SK-N-SH (cell line): Measurements from ENCODE around the gene KCNA10. TPM values are rescaled to one million over a fixed set of nuclear protein-coding genes. Genes with fewer than 3 reads are reported as not detected.

Experiments
- CTCF ChIA-PET: fragments of 300-600, 350-600 bp; formaldehyde crosslinking; extraction: SDS; loops from one replicate; lab custom pipeline; 2021; lab: Yijun Ruan, JAX
- POLR2A ChIA-PET: fragments of 350-600 bp; sonication (Branson Sonifier 250); formaldehyde crosslinking; extraction: SDS; loops from one replicate; lab custom pipeline; 2020; ENCODE audit warnings: antibody characterized with exemption, inconsistent platforms; lab: Yijun Ruan, JAX
- DNase-seq: peaks from one replicate; pipeline ENCODE4 v3.0.0; 2012
- H2AFZ ChIP-seq: fragments of 200-600 bp; sonication (generic); 2 replicates; pipeline ENCODE4 v1.8.1; 2016; ENCODE audit warnings: antibody characterized with exemption, mild to moderate bottlenecking, low read depth
- H3F3A ChIP-seq: fragments of 200-600 bp; sonication (generic); replicated peaks from 2 replicates; pipeline ENCODE3; 2016; ENCODE audit warnings: antibody characterized with exemption, mild to moderate bottlenecking; ENCODE audit not compliant: insufficient read depth
- H3K27ac ChIP-seq, 2 experiments: fragments of 200-500 bp in 1 of 2; fragments of 200-600 bp in 1 of 2; sonication (Bioruptor generic) in 1 of 2; sonication (generic), shearing (Covaris generic) in 1 of 2; 2 replicates each; pipeline versions ENCODE4 v1.5.1 to v1.6.1; 2014 to 2016; ENCODE audit warnings: low read depth in 2 of 2, inconsistent platforms in 1 of 2, low read length in 1 of 2, mild to moderate bottlenecking in 1 of 2, mixed read lengths in 1 of 2
- H3K27me3 ChIP-seq: fragments of 200-600 bp; sonication (generic), shearing (Covaris generic); 2 replicates; pipeline ENCODE4 v1.6.1; 2016; ENCODE audit warnings: mixed run types; ENCODE audit not compliant: insufficient read depth
- H3K36me3 ChIP-seq, 2 experiments: fragments of 200-500 bp in 1 of 2; fragments of 200-600 bp in 1 of 2; sonication (Bioruptor generic) in 1 of 2; sonication (generic) in 1 of 2; replicated peaks in 1 of 2; 2 replicates each; pipeline versions ENCODE3 to v1.5.1; 2014 to 2016; ENCODE audit warnings: low read length in 1 of 2, mild to moderate bottlenecking in 1 of 2; ENCODE audit not compliant: insufficient read depth in 2 of 2, control insufficient read depth in 1 of 2
- H3K4me1 ChIP-seq, 2 experiments: fragments of 200-500 bp in 1 of 2; fragments of 200-600 bp in 1 of 2; sonication (Bioruptor generic) in 1 of 2; sonication (generic), shearing (Covaris generic) in 1 of 2; 2 replicates each; pipeline versions ENCODE4 v1.5.1 to v1.6.1; 2014 to 2016; ENCODE audit warnings: low read depth in 1 of 2, low read length in 1 of 2, mixed run types in 1 of 2; ENCODE audit not compliant: insufficient read depth in 2 of 2, control insufficient read depth in 1 of 2
- H3K4me2 ChIP-seq: fragments of 200-600 bp; sonication (generic), shearing (Covaris generic); 2 replicates; pipeline ENCODE4 v1.6.1; 2017; ENCODE audit warnings: mixed run types
- H3K4me3 ChIP-seq, 2 experiments: fragments of 200-500 bp in 1 of 2; fragments of 200-600 bp in 1 of 2; sonication (Bioruptor generic) in 1 of 2; sonication (generic), shearing (Covaris generic) in 1 of 2; 2 replicates each; pipeline versions ENCODE4 v1.5.1 to v1.8.1; 2014 to 2016; ENCODE audit warnings: low read depth in 2 of 2, inconsistent platforms in 1 of 2, low read length in 1 of 2, mild to moderate bottlenecking in 1 of 2, mixed read lengths in 1 of 2, moderate library complexity in 1 of 2
- H3K79me2 ChIP-seq: fragments of 200-600 bp; sonication (generic); 2 replicates; pipeline ENCODE4 v1.8.1; 2017; ENCODE audit warnings: mild to moderate bottlenecking; ENCODE audit not compliant: insufficient read depth
- H3K9ac ChIP-seq: fragments of 200-600 bp; sonication (generic); 2 replicates; pipeline ENCODE4 v1.6.1; 2017; ENCODE audit warnings: mixed run types
- H3K9me2 ChIP-seq: fragments of 200-600 bp; sonication (generic); 2 replicates; pipeline ENCODE4 v1.6.1; 2017; ENCODE audit warnings: mixed run types
- H3K9me3 ChIP-seq: fragments of 200-600 bp; sonication (generic); 2 replicates; pipeline ENCODE4 v1.6.1; 2017; ENCODE audit warnings: mixed run types, mild to moderate bottlenecking, moderate library complexity
- H4K20me1 ChIP-seq: fragments of 200-600 bp; sonication (generic); 2 replicates; pipeline ENCODE4 v1.6.1; 2017; ENCODE audit warnings: mild to moderate bottlenecking, mixed run types; ENCODE audit not compliant: insufficient read depth
- CHD2 ChIP-seq: fragments of 150-350 bp; IDR thresholded peaks from 2 replicates; pipeline ENCODE4 v1.6.1; 2018; ENCODE audit warnings: low read length; ENCODE audit not compliant: partially characterized antibody
- EZH2phosphoT487 ChIP-seq: fragments of 200-600 bp; sonication (generic); IDR thresholded peaks from 2 replicates; pipeline ENCODE4 v1.6.1; 2017; ENCODE audit warnings: low read depth, mixed run types, mild to moderate bottlenecking, antibody characterized with exemption, moderate library complexity, borderline replicate concordance
- FOXM1 ChIP-seq: IDR thresholded peaks from 2 replicates; pipeline ENCODE4 v1.4.0; 2012; ENCODE audit warnings: low read depth, mild to moderate bottlenecking
- GATA2 ChIP-seq: sonication (generic); formaldehyde crosslinking; IDR thresholded peaks from 2 replicates; pipeline ENCODE4 v1.5.0; 2020; ENCODE audit warnings: mild to moderate bottlenecking, missing genetic modification reagents
- IRF3 ChIP-seq: fragments of 150-350 bp; IDR thresholded peaks from 2 replicates; pipeline ENCODE4 v1.6.1; 2016; ENCODE audit warnings: mild to moderate bottlenecking, low read depth, low read length
- JUND ChIP-seq: IDR thresholded peaks from 2 replicates; pipeline ENCODE4 v1.4.0; 2012
- MAX ChIP-seq: IDR thresholded peaks from 2 replicates; pipeline ENCODE4 v1.4.0; 2012; ENCODE audit warnings: low read depth
- MEF2A ChIP-seq: IDR thresholded peaks from 2 replicates; pipeline ENCODE4 v1.4.0; 2012; ENCODE audit warnings: low read depth, borderline replicate concordance
- NRF1 ChIP-seq: IDR thresholded peaks from 2 replicates; pipeline ENCODE4 v1.6.1; 2012; ENCODE audit warnings: low read depth, mild to moderate bottlenecking, low read length
- POLR2AphosphoS5 ChIP-seq: IDR thresholded peaks from 2 replicates; pipeline ENCODE4 v1.6.1; 2012; ENCODE audit warnings: low read depth, low read length
- RCOR1 ChIP-seq: fragments of 150-350 bp; IDR thresholded peaks from 2 replicates; pipeline ENCODE4 v1.6.1; 2017; ENCODE audit warnings: antibody characterized with exemption, low read length
- RXRA ChIP-seq: IDR thresholded peaks from 2 replicates; pipeline ENCODE4 v1.4.0; 2012; ENCODE audit warnings: low read depth, mild to moderate bottlenecking, borderline replicate concordance
- YY1 ChIP-seq: IDR thresholded peaks from 2 replicates; pipeline ENCODE4 v1.4.0; 2012; ENCODE audit warnings: low read depth, mild to moderate bottlenecking
- WGBS: methylation state at CpG from one replicate; pipeline ENCODE4 v1.1.6; 2017; ENCODE audit warnings: low lambda C conversion rate; 5-methylcytosine and 5-hydroxymethylcytosine counted together
- polyA plus RNA-seq, 3 experiments: library from polyadenylated mRNA; depleted of rRNA; stranded (reverse); fragments of >200 nt; gene quantifications; 2 replicates each; pipeline ENCODE4 v1.2.3, GENCODE V29; 2012
- TF ChIP-seq, protein P1 (sequence below): IDR thresholded peaks from 2 replicates; pipeline ENCODE4; 2012
- TF ChIP-seq, protein P2 (sequence below): IDR thresholded peaks from 2 replicates; pipeline ENCODE4 v1.4.0; 2012; ENCODE audit warnings: low read depth, borderline replicate concordance
- TF ChIP-seq, protein P3 (sequence below): fragments of 150-350 bp; IDR thresholded peaks from 2 replicates; pipeline ENCODE4 v1.6.1; 2017; ENCODE audit warnings: antibody characterized with exemption, low read length, low read depth, borderline replicate concordance

Gene KCNA10
- polyA plus RNA-seq (2012; rRNA removed), result not detected in 2 replicates
- polyA plus RNA-seq (2012; cell fraction: cytosol; rRNA removed), result not detected in 2 replicates
- not detected in 2 replicates for polyA plus RNA-seq (2012; cell fraction: nucleus; rRNA removed)

DNA sequence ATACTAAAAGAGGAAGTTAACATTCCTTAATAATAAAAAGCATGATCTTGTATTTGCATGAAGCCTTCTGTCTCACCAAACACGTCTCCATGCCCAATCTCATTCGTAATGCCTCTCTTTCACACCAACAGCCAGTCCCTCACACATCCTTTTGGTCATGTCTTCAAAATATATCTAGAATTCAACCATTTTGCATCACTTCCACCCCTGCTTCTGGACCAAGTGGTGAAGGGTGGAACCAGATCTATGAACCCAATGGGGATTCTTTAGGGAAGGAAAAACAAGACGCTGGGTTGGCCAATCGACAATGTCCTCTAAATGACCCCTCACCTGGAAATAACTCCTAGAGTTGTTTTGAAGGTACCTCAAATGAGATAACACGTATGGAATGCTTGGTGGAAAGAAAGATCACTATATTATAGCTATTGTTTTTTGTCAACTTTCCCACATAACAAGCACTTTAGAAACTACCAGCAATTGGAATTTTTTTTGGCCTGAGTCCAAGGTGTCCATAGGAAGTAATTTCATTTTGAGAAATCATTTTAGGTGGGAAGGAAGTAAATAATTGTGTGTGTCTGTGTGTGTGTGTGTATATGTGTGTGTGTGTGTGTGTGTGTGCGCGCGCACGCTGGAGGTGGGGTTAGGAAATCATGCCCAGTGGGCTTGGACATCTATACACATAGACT, at the start of gene KCNA10:
TSS of gene KCNA10 (minus strand) at position 51 of the 686 bp plus-strand sequence. CDS start 388 bp downstream, outside the sequence.
- Histone ChIP-seq H3K4me3 (no peak within 1 kb of the TSS), H4K20me1 (no peaks in the 10 kb centered on the region), H3K4me1 (no peaks in the 10 kb centered on the region; a peak in 1 of 4 replicates), H3K9ac (no peak within 1 kb of the TSS), H3K9me2 (no peaks in the 10 kb centered on the region), H3F3A (no peaks in the 10 kb centered on the region), H3K27me3 (no peaks in the 10 kb centered on the region; the same call in 1 of the 2 replicates), H3K79me2 (no peaks in the 10 kb centered on the region), H3K36me3 (no peaks in the 10 kb centered on the region), H3K27ac (no peak within 1 kb of the TSS), H3K4me2 (no peak within 1 kb of the TSS), H3K9me3 (no peaks in the 10 kb centered on the region), H2AFZ (no peak within 1 kb of the TSS)
- CTCF ChIA-PET, result interaction anchor here (1.3 to 12.5 kb wide), 7 partner anchors 10 to 107 kb away, joined by 3 to 242 read pairs (median 7); no protein-coding TSS in a partner anchor
- 38% methylated on average over 9 of the region's 9 CpGs for WGBS
- DNase-seq, result no peak
- POLR2A ChIA-PET, result no interaction called here
- TF ChIP-seq CHD2 (no peak), MEF2A (no peak), RXRA (no peak), IRF3 (no peak), POLR2AphosphoS5 (no peak), EZH2phosphoT487 (no peak), YY1 (no peak), MAX (no peak), NRF1 (no peak), FOXM1 (no peak), GATA2 (no peak), RCOR1 (no peak), JUND (no peak)
- TF ChIP-seq, protein P1, sequence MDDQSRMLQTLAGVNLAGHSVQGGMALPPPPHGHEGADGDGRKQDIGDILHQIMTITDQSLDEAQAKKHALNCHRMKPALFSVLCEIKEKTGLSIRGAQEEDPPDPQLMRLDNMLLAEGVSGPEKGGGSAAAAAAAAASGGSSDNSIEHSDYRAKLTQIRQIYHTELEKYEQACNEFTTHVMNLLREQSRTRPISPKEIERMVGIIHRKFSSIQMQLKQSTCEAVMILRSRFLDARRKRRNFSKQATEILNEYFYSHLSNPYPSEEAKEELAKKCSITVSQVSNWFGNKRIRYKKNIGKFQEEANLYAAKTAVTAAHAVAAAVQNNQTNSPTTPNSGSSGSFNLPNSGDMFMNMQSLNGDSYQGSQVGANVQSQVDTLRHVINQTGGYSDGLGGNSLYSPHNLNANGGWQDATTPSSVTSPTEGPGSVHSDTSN, result no peak
- TF ChIP-seq, protein P2, sequence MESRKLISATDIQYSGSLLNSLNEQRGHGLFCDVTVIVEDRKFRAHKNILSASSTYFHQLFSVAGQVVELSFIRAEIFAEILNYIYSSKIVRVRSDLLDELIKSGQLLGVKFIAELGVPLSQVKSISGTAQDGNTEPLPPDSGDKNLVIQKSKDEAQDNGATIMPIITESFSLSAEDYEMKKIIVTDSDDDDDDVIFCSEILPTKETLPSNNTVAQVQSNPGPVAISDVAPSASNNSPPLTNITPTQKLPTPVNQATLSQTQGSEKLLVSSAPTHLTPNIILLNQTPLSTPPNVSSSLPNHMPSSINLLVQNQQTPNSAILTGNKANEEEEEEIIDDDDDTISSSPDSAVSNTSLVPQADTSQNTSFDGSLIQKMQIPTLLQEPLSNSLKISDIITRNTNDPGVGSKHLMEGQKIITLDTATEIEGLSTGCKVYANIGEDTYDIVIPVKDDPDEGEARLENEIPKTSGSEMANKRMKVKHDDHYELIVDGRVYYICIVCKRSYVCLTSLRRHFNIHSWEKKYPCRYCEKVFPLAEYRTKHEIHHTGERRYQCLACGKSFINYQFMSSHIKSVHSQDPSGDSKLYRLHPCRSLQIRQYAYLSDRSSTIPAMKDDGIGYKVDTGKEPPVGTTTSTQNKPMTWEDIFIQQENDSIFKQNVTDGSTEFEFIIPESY, result no peak
- TF ChIP-seq, protein P3, sequence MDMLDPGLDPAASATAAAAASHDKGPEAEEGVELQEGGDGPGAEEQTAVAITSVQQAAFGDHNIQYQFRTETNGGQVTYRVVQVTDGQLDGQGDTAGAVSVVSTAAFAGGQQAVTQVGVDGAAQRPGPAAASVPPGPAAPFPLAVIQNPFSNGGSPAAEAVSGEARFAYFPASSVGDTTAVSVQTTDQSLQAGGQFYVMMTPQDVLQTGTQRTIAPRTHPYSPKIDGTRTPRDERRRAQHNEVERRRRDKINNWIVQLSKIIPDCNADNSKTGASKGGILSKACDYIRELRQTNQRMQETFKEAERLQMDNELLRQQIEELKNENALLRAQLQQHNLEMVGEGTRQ, result no peak
